Calu3 (cell line): ENCODE results near the gene ZBTB38. TPM values are rescaled to one million over a fixed set of nuclear protein-coding genes. Genes with fewer than 3 reads are reported as not detected.

Experiments
- Bru-seq: library from RNA; stranded (reverse); fragments of 400-500 nt; gene quantifications from one replicate; lab custom pipeline; 2021; lab: Mats Ljungman, UMichigan
- BruChase-seq, 2 experiments: library from RNA; stranded (reverse); fragments of 400-500 nt; gene quantifications; one replicate each; lab custom pipeline; 2021; lab: Mats Ljungman, UMichigan
- BruUV-seq: library from RNA; stranded (reverse); fragments of 400-500 nt; replicated peaks from 2 replicates; lab custom pipeline; 2021; lab: Mats Ljungman, UMichigan
- CTCF ChIA-PET: fragments of 300-600 bp; sonication (Branson Sonifier 250); formaldehyde crosslinking; loops from one replicate; lab custom pipeline; 2022; ENCODE audit warnings: antibody characterized with exemption; lab: Charles Lee
- DNase-seq: peaks from one replicate; pipeline ENCODE4 v3.0.0; 2022
- H3K27ac Mint-ChIP-seq: one replicate; pipeline ENCODE4 v1.8.0; 2022; ENCODE audit warnings: mixed read lengths; ENCODE audit not compliant: unreplicated experiment
- H3K27me3 Mint-ChIP-seq: one replicate; pipeline ENCODE4 v1.8.0; 2022; ENCODE audit warnings: mixed read lengths; ENCODE audit not compliant: unreplicated experiment
- H3K36me3 Mint-ChIP-seq: one replicate; pipeline ENCODE4 v1.8.0; 2022; ENCODE audit warnings: mild to moderate bottlenecking, moderate library complexity, mixed read lengths; ENCODE audit not compliant: insufficient read depth, unreplicated experiment
- H3K4me1 Mint-ChIP-seq: one replicate; pipeline ENCODE4 v1.8.0; 2022; ENCODE audit warnings: mild to moderate bottlenecking, low read depth, mixed read lengths; ENCODE audit not compliant: unreplicated experiment
- H3K4me3 Mint-ChIP-seq: one replicate; pipeline ENCODE4 v1.8.0; 2022; ENCODE audit warnings: mild to moderate bottlenecking, low read depth, moderate library complexity, mixed read lengths; ENCODE audit not compliant: unreplicated experiment
- H3K9me3 Mint-ChIP-seq: one replicate; pipeline ENCODE4 v1.8.0; 2022; ENCODE audit warnings: low read depth, mixed read lengths; ENCODE audit not compliant: unreplicated experiment
- intact Hi-C: fragments of 100-400 bp; cut with micrococcal nuclease; formaldehyde crosslinking; loops from one replicate; pipeline ENCODE4 v1.10.0; 2022; ENCODE audit not compliant: unreplicated experiment
- long read RNA-seq: library from polyadenylated mRNA; stranded (forward); transcript quantifications from one replicate; pipeline ENCODE4 v2.0.0, GENCODE V29; 2022
- total RNA-seq: library from RNA; stranded (reverse); gene quantifications from 2 replicates; pipeline ENCODE4 v1.2.3, GENCODE V29; 2022
- TF ChIP-seq, protein P1 (sequence below): fragments of 200-600 bp; IDR thresholded peaks from one replicate; pipeline ENCODE4 v1.8.0; 2022; ENCODE audit warnings: antibody characterized with exemption; ENCODE audit not compliant: unreplicated experiment

The ZBTB38 gene, protein sequence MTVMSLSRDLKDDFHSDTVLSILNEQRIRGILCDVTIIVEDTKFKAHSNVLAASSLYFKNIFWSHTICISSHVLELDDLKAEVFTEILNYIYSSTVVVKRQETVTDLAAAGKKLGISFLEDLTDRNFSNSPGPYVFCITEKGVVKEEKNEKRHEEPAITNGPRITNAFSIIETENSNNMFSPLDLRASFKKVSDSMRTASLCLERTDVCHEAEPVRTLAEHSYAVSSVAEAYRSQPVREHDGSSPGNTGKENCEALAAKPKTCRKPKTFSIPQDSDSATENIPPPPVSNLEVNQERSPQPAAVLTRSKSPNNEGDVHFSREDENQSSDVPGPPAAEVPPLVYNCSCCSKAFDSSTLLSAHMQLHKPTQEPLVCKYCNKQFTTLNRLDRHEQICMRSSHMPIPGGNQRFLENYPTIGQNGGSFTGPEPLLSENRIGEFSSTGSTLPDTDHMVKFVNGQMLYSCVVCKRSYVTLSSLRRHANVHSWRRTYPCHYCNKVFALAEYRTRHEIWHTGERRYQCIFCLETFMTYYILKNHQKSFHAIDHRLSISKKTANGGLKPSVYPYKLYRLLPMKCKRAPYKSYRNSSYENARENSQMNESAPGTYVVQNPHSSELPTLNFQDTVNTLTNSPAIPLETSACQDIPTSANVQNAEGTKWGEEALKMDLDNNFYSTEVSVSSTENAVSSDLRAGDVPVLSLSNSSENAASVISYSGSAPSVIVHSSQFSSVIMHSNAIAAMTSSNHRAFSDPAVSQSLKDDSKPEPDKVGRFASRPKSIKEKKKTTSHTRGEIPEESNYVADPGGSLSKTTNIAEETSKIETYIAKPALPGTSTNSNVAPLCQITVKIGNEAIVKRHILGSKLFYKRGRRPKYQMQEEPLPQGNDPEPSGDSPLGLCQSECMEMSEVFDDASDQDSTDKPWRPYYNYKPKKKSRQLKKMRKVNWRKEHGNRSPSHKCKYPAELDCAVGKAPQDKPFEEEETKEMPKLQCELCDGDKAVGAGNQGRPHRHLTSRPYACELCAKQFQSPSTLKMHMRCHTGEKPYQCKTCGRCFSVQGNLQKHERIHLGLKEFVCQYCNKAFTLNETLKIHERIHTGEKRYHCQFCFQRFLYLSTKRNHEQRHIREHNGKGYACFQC (N-terminal part only)
- total RNA-seq (95.9 and 99.1 TPM in 2 replicates), Bru-seq, nascent RNA (percentile 95 among the genes with signal in this experiment), BruChase-seq, experiment 1, labeled RNA remaining after a 6-hour chase (percentile 84 among the genes with signal in this experiment), BruChase-seq, experiment 2, labeled RNA remaining after a 2-hour chase (percentile 92 among the genes with signal in this experiment)
- long read RNA-seq, partial matches to known transcripts: 4 of 39 reads
- long read RNA-seq, other reads (novel, unspliced or antisense): 26 of 39 reads

DNA sequence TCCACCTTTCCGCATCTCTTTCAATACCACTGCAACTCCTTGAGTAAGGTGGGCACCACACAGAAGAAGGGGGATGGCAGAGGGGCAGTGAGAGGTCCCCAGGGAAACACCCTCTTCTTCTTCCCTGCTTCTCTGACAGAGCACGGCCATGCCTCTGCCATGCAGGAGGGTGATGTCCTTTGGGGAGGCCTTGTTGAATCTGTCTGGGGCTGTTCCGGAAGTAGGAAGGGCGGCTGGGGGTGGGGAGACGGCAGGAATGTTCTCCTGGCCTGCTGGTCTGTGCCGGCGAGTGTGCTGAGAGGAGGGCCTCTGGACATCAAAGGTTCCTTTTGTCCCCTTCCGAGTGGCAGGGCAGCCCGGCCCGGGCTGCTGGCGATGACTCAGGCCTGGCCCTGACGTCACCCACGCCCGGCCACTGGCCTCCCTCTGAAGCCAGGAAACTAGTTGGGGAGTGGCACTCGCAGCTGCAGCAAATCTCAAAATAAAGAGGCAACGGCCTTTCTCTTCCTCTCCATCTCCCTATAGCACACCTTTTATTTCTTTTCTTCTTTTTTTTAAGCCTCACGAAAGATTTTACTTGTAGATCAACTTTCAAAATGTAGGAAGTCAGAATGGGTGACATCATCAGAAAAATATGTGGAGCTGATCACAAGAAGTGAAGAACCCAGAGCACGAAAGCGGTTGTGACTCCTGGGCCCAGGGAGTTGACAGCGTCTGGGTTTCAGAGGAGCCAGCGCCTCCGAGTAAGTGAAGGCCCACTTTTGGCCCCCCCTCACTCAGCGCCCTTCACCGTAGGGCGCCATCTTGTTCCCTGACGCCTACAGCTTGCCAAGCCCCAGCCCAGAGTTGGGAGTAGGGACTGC lies at the start of gene ZBTB38:
Gene ZBTB38 (plus strand): TSS at position 443 of the 863 bp plus-strand sequence. CDS start 73,885 bp downstream, outside the sequence.
- H3K4me1 Mint-ChIP-seq: peaks cover 69% of the 10 kb centered on the region
- CTCF ChIA-PET: interaction anchor here (0.7 to 2.8 kb wide), 8 partner anchors 11 to 92 kb away, joined by 3 to 19 read pairs (median 4); no protein-coding TSS in a partner anchor
- peaks cover 65% of the 10 kb centered on the region for H3K36me3 Mint-ChIP-seq
- intact Hi-C loops: loop anchor here (2.0 kb wide), 1 partner anchor 73 kb away; no protein-coding TSS in a partner anchor
- H3K27ac Mint-ChIP-seq: peak within 1 kb of the TSS; percentile 97
- H3K4me3 Mint-ChIP-seq: peak within 1 kb of the TSS; percentile 80
- TSS peak; percentile 53 for BruUV-seq
- TF ChIP-seq, protein P1, sequence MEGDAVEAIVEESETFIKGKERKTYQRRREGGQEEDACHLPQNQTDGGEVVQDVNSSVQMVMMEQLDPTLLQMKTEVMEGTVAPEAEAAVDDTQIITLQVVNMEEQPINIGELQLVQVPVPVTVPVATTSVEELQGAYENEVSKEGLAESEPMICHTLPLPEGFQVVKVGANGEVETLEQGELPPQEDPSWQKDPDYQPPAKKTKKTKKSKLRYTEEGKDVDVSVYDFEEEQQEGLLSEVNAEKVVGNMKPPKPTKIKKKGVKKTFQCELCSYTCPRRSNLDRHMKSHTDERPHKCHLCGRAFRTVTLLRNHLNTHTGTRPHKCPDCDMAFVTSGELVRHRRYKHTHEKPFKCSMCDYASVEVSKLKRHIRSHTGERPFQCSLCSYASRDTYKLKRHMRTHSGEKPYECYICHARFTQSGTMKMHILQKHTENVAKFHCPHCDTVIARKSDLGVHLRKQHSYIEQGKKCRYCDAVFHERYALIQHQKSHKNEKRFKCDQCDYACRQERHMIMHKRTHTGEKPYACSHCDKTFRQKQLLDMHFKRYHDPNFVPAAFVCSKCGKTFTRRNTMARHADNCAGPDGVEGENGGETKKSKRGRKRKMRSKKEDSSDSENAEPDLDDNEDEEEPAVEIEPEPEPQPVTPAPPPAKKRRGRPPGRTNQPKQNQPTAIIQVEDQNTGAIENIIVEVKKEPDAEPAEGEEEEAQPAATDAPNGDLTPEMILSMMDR: no peak
- peak; percentile 100 for DNase-seq
- peaks cover 4% of the 10 kb centered on the region for H3K9me3 Mint-ChIP-seq
- no peaks in the 10 kb centered on the region for H3K27me3 Mint-ChIP-seq

DNA sequence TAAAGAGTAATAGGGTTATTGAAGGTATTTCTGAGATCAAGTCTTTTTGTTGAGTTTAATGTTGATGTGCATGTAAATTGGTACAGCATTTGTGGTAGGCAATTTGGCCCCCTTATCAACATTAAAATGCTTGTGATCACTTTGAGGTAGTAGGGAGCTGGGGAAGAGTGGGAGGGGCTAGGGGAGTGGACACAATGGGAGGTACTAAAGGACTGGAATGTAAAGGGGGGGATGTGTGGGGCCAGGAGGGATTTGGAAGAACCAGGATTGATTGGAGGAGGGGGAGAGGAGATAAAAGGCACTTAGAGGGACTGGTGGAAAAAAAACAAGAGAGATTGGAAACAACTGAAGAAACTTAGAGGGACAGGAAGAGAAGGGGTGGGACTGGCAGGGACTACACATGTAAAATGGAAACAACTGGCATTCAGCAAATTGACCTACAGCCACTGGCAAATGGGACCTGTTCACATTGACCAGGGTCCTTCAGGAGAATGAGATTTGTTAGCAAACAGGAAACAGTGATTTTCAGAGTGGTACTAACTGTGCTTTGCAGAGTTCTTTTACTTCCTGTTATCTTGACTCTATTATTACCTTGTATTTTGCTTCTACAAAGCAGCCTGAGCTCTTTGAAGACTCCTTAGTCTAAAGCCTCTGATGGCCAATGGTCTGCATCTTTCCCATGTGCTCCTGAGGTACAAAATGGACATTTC lies 47.8 kb upstream of the ZBTB38 start:
- intact Hi-C loops: no loop called here

DNA sequence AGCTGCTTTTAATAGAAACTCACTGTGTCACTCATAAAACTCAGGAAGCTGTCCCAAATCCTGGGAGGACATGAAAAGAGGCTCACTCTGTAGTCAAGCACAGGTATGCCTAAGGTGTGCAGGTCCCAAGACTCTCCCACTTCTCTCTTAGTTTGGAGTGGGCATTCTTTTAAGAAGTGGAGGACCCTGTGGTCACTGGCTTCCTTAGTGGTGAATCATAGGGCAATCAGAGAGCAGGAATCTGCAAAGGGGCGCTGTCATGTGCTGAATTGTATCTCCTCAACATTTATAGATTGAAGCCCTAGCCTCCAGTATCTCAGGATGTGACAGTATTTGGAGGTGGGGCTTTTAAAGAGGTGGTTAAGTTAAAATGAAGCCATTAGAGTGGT lies 47.2 kb upstream of the ZBTB38 start:
- DNase-seq: no peak
- Mint-ChIP-seq H3K9me3 (peaks cover 4% of the 10 kb centered on the region), H3K4me3 (no peak overlapping the region), H3K36me3 (no peaks in the 10 kb centered on the region), H3K27me3 (no peaks in the 10 kb centered on the region), H3K27ac (no peak overlapping the region), H3K4me1 (peaks cover 45% of the 10 kb centered on the region)
- intact Hi-C loops: no loop called here
- BruUV-seq: no TSS peak
- CTCF ChIA-PET: interaction anchor here (0.9 to 1.5 kb wide), 4 partner anchors 10 to 88 kb away, joined by 3 to 6 read pairs (median 4); no protein-coding TSS in a partner anchor
- TF ChIP-seq, protein P1: no peak

More for the DNA sequence above, 47.8 kb upstream of the ZBTB38 start:
- CTCF ChIA-PET: interaction anchor here (0.9 to 1.5 kb wide), 3 partner anchors 11 to 87 kb away, joined by 3 to 6 read pairs (median 3); no protein-coding TSS in a partner anchor
- H3K36me3 Mint-ChIP-seq: no peaks in the 10 kb centered on the region
- BruUV-seq: no TSS peak
- peaks cover 40% of the 10 kb centered on the region for H3K4me1 Mint-ChIP-seq
- no peak overlapping the region for H3K27ac Mint-ChIP-seq
- no peaks in the 10 kb centered on the region for H3K27me3 Mint-ChIP-seq
- no peak for DNase-seq
- TF ChIP-seq, protein P1: no peak
- peaks cover 4% of the 10 kb centered on the region for H3K9me3 Mint-ChIP-seq
- H3K4me3 Mint-ChIP-seq: no peak overlapping the region
